Body of pancreas (tissue), 4 donors: Measurements from ENCODE around the gene LHFPL3. TPM values are rescaled to one million over a fixed set of nuclear protein-coding genes. Genes with fewer than 3 reads are reported as not detected.

ENCODE experiments used
- ATAC-seq: fragments of 150-250 bp; one replicate; pipeline ENCODE4 v1.9.1; 2016
- DNase-seq, 4 donors: peaks; one replicate each; pipeline ENCODE4 v3.0.0-alpha.2; 2019
- H3K27ac ChIP-seq, 4 donors: fragments of 200-600 bp; sonication (generic); 1 replicate in 3 of 4; 2 replicates in 1 of 4; pipeline versions ENCODE4 v1.5.1 to v1.6.1; 2016 to 2019; ENCODE audit warnings: mild to moderate bottlenecking in 1 of 4, mixed read lengths in 1 of 4, moderate library complexity in 1 of 4
- H3K27me3 ChIP-seq, 2 donors: fragments of 200-600 bp; sonication (generic); one replicate each; pipeline ENCODE4 v1.6.0; 2016; ENCODE audit warnings: mild to moderate bottlenecking in 1 of 2
- H3K36me3 ChIP-seq, 2 donors: fragments of 200-600 bp; sonication (generic); replicated peaks in 1 of 2; 2 replicates each; pipeline ENCODE4 v1.5.1; 2016; ENCODE audit warnings: low read depth in 2 of 2; ENCODE audit not compliant: insufficient read depth in 1 of 2
- H3K4me1 ChIP-seq: fragments of 200-600 bp; sonication (generic); one replicate; pipeline ENCODE4 v1.6.0; 2016
- H3K4me3 ChIP-seq, 2 donors: fragments of 200-600 bp; sonication (generic); 1 replicate in 1 of 2; 2 replicates in 1 of 2; pipeline ENCODE4 v1.5.1; 2016 to 2019
- H3K9me3 ChIP-seq, 3 donors: fragments of 200-600 bp; sonication (generic); 1 replicate in 2 of 3; 2 replicates in 1 of 3; pipeline ENCODE4 v1.5.1; 2016
- POLR2A ChIP-seq, 3 donors: fragments of 450-650 bp; IDR thresholded peaks; one replicate each; pipeline ENCODE4 v1.6.1; 2016; ENCODE audit warnings: antibody characterized with exemption in 3 of 3, mild to moderate bottlenecking in 2 of 3
- WGBS, 2 donors: methylation state at CpG; one replicate each; pipeline ENCODE4 v1.1.5; 2017; 5-methylcytosine and 5-hydroxymethylcytosine counted together
- intact Hi-C: fragments of 100-400 bp; cut with DNase I; formaldehyde crosslinking; loops from one replicate; pipeline ENCODE4 v1.15.1; 2023
- total RNA-seq, 2 donors: library from RNA; depleted of rRNA; stranded (reverse); fragments of >200 nt; gene quantifications; one replicate each; pipeline ENCODE4 v1.1.0, GENCODE V29; 2016
- TF ChIP-seq, protein P1 (sequence below), 7 experiments: fragments of 450-650 bp in 4 of 7; fragments of 200-600 bp in 3 of 7; sonication (generic) in 3 of 7; IDR thresholded peaks; one replicate each; pipeline ENCODE4 v1.5.1; 2016 to 2019; ENCODE audit warnings: antibody characterized with exemption in 7 of 7

LHFPL3 gene
- total RNA-seq, 2 donors from 2014 or later, result not detected

- H3K9me3 ChIP-seq, result no peaks in the 10 kb centered on the region
- intact Hi-C loops, result no loop called here
- H3K27ac ChIP-seq, result no peak overlapping the region
- ATAC-seq (no peak), DNase-seq (no peak)
- 83 to 87% methylated on average over 1 of the region's 1 CpG for WGBS, 2 donors
- TF ChIP-seq, protein P1, sequence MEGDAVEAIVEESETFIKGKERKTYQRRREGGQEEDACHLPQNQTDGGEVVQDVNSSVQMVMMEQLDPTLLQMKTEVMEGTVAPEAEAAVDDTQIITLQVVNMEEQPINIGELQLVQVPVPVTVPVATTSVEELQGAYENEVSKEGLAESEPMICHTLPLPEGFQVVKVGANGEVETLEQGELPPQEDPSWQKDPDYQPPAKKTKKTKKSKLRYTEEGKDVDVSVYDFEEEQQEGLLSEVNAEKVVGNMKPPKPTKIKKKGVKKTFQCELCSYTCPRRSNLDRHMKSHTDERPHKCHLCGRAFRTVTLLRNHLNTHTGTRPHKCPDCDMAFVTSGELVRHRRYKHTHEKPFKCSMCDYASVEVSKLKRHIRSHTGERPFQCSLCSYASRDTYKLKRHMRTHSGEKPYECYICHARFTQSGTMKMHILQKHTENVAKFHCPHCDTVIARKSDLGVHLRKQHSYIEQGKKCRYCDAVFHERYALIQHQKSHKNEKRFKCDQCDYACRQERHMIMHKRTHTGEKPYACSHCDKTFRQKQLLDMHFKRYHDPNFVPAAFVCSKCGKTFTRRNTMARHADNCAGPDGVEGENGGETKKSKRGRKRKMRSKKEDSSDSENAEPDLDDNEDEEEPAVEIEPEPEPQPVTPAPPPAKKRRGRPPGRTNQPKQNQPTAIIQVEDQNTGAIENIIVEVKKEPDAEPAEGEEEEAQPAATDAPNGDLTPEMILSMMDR (IDR thresholded peaks at IDR 0.05), result no peak
- TF ChIP-seq POLR2A (IDR thresholded peaks at IDR 0.05), result no peak
- H3K36me3 ChIP-seq, result no peaks in the 10 kb centered on the region
- H3K4me3 ChIP-seq, result no peak overlapping the region
- no peaks in the 10 kb centered on the region for H3K4me1 ChIP-seq
- H3K27me3 ChIP-seq, result no peaks in the 10 kb centered on the region
These were observed 565.9 kb downstream of the LHFPL3 start for GRCh38 chr7:104894314-104894713.

DNA sequence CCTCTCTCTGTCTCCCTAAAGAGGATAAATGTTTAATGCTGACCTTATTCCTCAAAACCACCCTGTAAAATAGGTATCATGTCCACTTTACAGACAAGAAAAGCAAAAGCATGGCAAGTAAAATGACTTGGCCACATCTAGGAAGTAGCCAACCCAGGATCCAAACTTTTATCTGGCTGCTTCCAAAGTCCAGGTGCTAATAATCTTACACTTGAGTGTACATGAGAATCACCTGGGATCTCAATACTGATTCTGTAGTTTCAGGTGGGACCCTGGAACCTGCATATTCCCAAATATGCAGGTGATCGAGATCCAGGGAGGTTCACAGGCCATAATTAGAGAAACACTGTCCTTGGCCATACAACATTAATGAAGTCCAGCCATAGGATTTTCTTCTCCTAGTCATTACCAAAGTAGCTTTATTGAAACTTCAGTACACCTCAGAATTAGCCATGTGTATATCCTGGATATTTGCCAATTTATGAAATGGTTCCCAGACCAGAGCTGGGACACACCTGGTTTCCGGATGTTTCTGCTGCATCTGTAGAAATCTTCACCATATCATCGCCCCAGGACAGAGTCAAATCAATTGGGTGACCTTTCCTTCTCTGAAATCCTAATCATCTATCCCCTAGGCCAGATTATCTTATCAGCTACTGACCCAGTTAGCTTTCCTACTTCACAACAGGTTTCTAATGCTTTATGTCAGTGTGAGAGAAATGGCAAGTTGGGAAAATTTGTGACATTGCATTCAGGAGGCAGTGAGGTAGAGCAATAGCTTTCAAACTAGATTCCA, 566.5 kb downstream of the LHFPL3 start:
- H3K36me3 ChIP-seq, result no peaks in the 10 kb centered on the region
- TF ChIP-seq POLR2A (IDR thresholded peaks at IDR 0.05), result no peak
- TF ChIP-seq, protein P1 (IDR thresholded peaks at IDR 0.05), result no peak
- WGBS, 2 donors, result 74 to 86% methylated on average over 3 of the region's 3 CpGs
- intact Hi-C loops, result no loop called here
- no peaks in the 10 kb centered on the region for H3K4me1 ChIP-seq
- no peaks in the 10 kb centered on the region for H3K9me3 ChIP-seq
- H3K27ac ChIP-seq, result no peak overlapping the region
- DNase-seq, result no peak
- ATAC-seq, result no peak
- H3K27me3 ChIP-seq, result no peaks in the 10 kb centered on the region
- no peak overlapping the region for H3K4me3 ChIP-seq

GRCh38 chr7:104895522-104896236, 567.3 kb downstream of the LHFPL3 start:
- no peaks in the 10 kb centered on the region for H3K4me1 ChIP-seq
- intact Hi-C loops, result no loop called here
- WGBS, 2 donors, result 81 to 92% methylated on average over 10 of the region's 10 CpGs
- DNase-seq, result no peak
- H3K36me3 ChIP-seq, result no peaks in the 10 kb centered on the region
- no peak for ATAC-seq
- no peak overlapping the region for H3K27ac ChIP-seq
- TF ChIP-seq, protein P1 (IDR thresholded peaks at IDR 0.05), result no peak
- no peak for TF ChIP-seq POLR2A (IDR thresholded peaks at IDR 0.05)
- no peak overlapping the region for H3K4me3 ChIP-seq
- no peaks in the 10 kb centered on the region for H3K27me3 ChIP-seq
- no peaks in the 10 kb centered on the region for H3K9me3 ChIP-seq

- DNase-seq (no peak), ATAC-seq (no peak)
- Histone ChIP-seq H3K36me3 (no peaks in the 10 kb centered on the region), H3K27me3 (no peaks in the 10 kb centered on the region), H3K9me3 (no peaks in the 10 kb centered on the region), H3K4me1 (no peaks in the 10 kb centered on the region), H3K4me3 (no peak overlapping the region), H3K27ac (no peak overlapping the region)
- 62 to 67% methylated on average over 5 of the region's 5 CpGs for WGBS, 2 donors
- TF ChIP-seq POLR2A (IDR thresholded peaks at IDR 0.05), result no peak
- TF ChIP-seq, protein P1 (IDR thresholded peaks at IDR 0.05), result no peak
- intact Hi-C loops, result no loop called here
These were observed 570.0 kb downstream of the LHFPL3 start for GRCh38 chr7:104898434-104898833.
